ENCODE data around the gene MYO1E.
"Not testable (repeated sequence)": the region's sequence is repeated elsewhere in the genome, so short reads cannot be mapped to it uniquely, and the experiment has no call there.

Gene MYO1E

GRCh38 chr15:59396679-59397078 is 24.0 kb upstream of the MYO1E start:
- no peaks in the 10 kb centered on the region for H3K4me1 ChIP-seq
- H3K27ac ChIP-seq = no peak overlapping the region
- TF ChIP-seq CTCF (IDR thresholded peaks at IDR 0.05) = no peak
- H3K9me3 ChIP-seq = no peaks in the 10 kb centered on the region
- no peaks in the 10 kb centered on the region for H3K36me3 ChIP-seq
- H3K27me3 ChIP-seq = no peaks in the 10 kb centered on the region
- no peak overlapping the region for H3K4me3 ChIP-seq
- DNase-seq = no peak
- intact Hi-C loops (cut with DNase I; ENCODE audit: low total_unique reads) = no loop called here

GRCh38 chr15:59396211-59396610 is 23.5 kb upstream of the MYO1E start:
- Histone ChIP-seq H3K9me3 (no peaks in the 10 kb centered on the region), H3K4me3 (no peak overlapping the region), H3K27me3 (no peaks in the 10 kb centered on the region), H3K27ac (no peak overlapping the region), H3K36me3 (no peaks in the 10 kb centered on the region), H3K4me1 (no peaks in the 10 kb centered on the region)
- DNase-seq = no peak
- TF ChIP-seq CTCF (IDR thresholded peaks at IDR 0.05) = no peak
- intact Hi-C loops (cut with DNase I; ENCODE audit: low total_unique reads) = no loop called here

- no peak for TF ChIP-seq CTCF (IDR thresholded peaks at IDR 0.05)
- no peak overlapping the region for H3K4me3 ChIP-seq
- no peak overlapping the region for H3K27ac ChIP-seq
- no peak for DNase-seq
- H3K36me3 ChIP-seq = no peaks in the 10 kb centered on the region
- H3K4me1 ChIP-seq = no peaks in the 10 kb centered on the region
- H3K27me3 ChIP-seq = no peaks in the 10 kb centered on the region
- intact Hi-C loops (cut with DNase I; ENCODE audit: low total_unique reads) = no loop called here
- H3K9me3 ChIP-seq = no peaks in the 10 kb centered on the region
Observed at GRCh38 chr15:59394166-59394661, 21.5 kb upstream of the MYO1E start.

GRCh38 chr15:59392299-59392698 is 19.6 kb upstream of the MYO1E start:
- DNase-seq = no peak
- TF ChIP-seq CTCF (IDR thresholded peaks at IDR 0.05) = no peak
- no peaks in the 10 kb centered on the region for H3K36me3 ChIP-seq
- intact Hi-C loops (cut with DNase I; ENCODE audit: low total_unique reads) = no loop called here
- H3K27me3 ChIP-seq = no peaks in the 10 kb centered on the region
- no peaks in the 10 kb centered on the region for H3K9me3 ChIP-seq
- no peak overlapping the region for H3K27ac ChIP-seq
- H3K4me3 ChIP-seq = no peak overlapping the region
- H3K4me1 ChIP-seq = peaks cover 0 to 6% (median 1%) of the 10 kb centered on the region in 4 donors

- H3K4me1 ChIP-seq = peaks cover 0 to 6% (median 1%) of the 10 kb centered on the region in 4 donors
- intact Hi-C loops (cut with DNase I; ENCODE audit: low total_unique reads) = no loop called here
- no peak overlapping the region for H3K4me3 ChIP-seq
- no peaks in the 10 kb centered on the region for H3K27me3 ChIP-seq
- TF ChIP-seq CTCF (IDR thresholded peaks at IDR 0.05) = no peak
- no peaks in the 10 kb centered on the region for H3K9me3 ChIP-seq
- no peak overlapping the region for H3K27ac ChIP-seq
- peaks cover 0 to 9% (median 0%) of the 10 kb centered on the region in 3 donors for H3K36me3 ChIP-seq
- no peak for DNase-seq
Observed at GRCh38 chr15:59388670-59389069, 16.0 kb upstream of the MYO1E start.

GRCh38 chr15:59387196-59387878 is 14.7 kb upstream of the MYO1E start:
- H3K36me3 ChIP-seq; H3K4me1 ChIP-seq; DNase-seq; intact Hi-C loops (cut with DNase I; ENCODE audit: low total_unique reads); H3K27ac ChIP-seq; H3K27me3 ChIP-seq; H3K9me3 ChIP-seq; H3K4me3 ChIP-seq: not testable (repeated sequence)
